Mammary epithelial cell (primary cell): ENCODE measurements around the gene MRPS11.

ENCODE experiments used
- EZH2 ChIP-seq: IDR thresholded peaks from 2 replicates; pipeline ENCODE4 v1.6.1; 2012; ENCODE audit warnings: low read length, inconsistent platforms, borderline replicate concordance
- TF ChIP-seq, protein P1 (sequence below), 2 donors: IDR thresholded peaks in 1 of 2; conservative IDR thresholded peaks in 1 of 2; 2 replicates each; pipeline ENCODE4 v1.5.1; 2011 to 2012; ENCODE audit warnings: inconsistent platforms in 2 of 2, low read length in 2 of 2, mild to moderate bottlenecking in 2 of 2, control low read depth in 1 of 2, low read depth in 1 of 2; ENCODE audit not compliant: insufficient read depth in 1 of 2; ENCODE audit errors: extremely low read depth in 1 of 2

DNA sequence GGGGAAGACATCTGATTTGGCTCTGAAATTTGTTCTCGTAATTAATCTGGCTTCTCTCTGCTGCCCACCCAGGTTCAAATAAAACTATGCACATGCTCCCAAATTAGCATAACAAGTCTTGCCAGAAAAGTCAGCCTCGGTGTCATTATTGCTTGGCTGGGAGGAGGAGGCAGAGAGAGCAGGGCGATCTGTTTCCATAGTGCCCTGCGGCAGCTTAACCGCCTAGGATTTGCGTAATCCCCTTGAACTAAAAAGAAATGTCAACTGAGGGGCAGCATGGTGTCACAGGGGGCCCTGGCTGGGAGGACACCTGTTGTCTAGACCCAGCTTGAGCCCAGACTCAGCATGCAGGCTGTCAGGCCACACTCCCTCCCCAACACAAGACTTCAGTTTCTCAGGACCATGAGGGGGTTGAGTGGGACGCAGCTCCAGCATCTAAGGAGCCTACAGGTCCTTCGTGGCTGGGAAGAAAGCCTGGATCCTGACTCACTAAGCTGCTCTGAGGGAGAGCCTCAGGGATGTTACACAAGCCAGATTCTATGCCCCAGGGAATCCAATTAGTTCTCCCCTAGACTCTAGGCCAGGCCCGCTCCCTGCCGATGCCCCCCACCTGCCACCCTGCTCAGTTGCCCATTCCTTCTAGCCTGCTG is 17.3 kb downstream of the MRPS11 start:
- TF ChIP-seq, protein P1, sequence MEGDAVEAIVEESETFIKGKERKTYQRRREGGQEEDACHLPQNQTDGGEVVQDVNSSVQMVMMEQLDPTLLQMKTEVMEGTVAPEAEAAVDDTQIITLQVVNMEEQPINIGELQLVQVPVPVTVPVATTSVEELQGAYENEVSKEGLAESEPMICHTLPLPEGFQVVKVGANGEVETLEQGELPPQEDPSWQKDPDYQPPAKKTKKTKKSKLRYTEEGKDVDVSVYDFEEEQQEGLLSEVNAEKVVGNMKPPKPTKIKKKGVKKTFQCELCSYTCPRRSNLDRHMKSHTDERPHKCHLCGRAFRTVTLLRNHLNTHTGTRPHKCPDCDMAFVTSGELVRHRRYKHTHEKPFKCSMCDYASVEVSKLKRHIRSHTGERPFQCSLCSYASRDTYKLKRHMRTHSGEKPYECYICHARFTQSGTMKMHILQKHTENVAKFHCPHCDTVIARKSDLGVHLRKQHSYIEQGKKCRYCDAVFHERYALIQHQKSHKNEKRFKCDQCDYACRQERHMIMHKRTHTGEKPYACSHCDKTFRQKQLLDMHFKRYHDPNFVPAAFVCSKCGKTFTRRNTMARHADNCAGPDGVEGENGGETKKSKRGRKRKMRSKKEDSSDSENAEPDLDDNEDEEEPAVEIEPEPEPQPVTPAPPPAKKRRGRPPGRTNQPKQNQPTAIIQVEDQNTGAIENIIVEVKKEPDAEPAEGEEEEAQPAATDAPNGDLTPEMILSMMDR (conservative IDR thresholded peaks at IDR 0.05 in 1 of 2, IDR thresholded peaks at IDR 0.05 in 1 of 2; ENCODE audit: extremely low read depth in 1 of 2, insufficient read depth in 1 of 2, low read depth in 1 of 2, low read length in 2 of 2), result no peak
- no peak for TF ChIP-seq EZH2
